Mucosa of descending colon (tissue), 3 donors: ENCODE results near the gene SLC38A11. TPM values are rescaled to one million over a fixed set of nuclear protein-coding genes. Genes with fewer than 3 reads are reported as not detected.

Source experiments
- ATAC-seq: fragments of 200-7000 bp; cut with Tn5 transposase; one replicate; pipeline ENCODE4 v1.9.1; 2020; ENCODE audit warnings: mild to moderate bottlenecking, moderate library complexity
- DNase-seq, 3 donors: peaks; one replicate each; pipeline ENCODE4 v3.0.0-alpha.2; 2020
- H3K36me3 ChIP-seq: fragments of 200-600 bp; one replicate; pipeline ENCODE4 v1.8.0; 2021; ENCODE audit warnings: low read depth, mild to moderate bottlenecking
- H3K4me1 ChIP-seq: fragments of 200-600 bp; one replicate; pipeline ENCODE4 v1.8.0; 2021; ENCODE audit warnings: low read depth, mild to moderate bottlenecking
- H3K4me3 ChIP-seq: fragments of 200-600 bp; one replicate; pipeline ENCODE4 v1.8.0; 2021; ENCODE audit warnings: mild to moderate bottlenecking
- H3K9me3 ChIP-seq: fragments of 200-600 bp; one replicate; pipeline ENCODE4 v1.8.0; 2021; ENCODE audit warnings: mild to moderate bottlenecking
- intact Hi-C, 2 donors: fragments of 100-400 bp; cut with DNase I in 1 of 2; cut with micrococcal nuclease in 1 of 2; formaldehyde crosslinking; loops; one replicate each; pipeline versions ENCODE4 v1.11.0 to v1.11.1; 2022; cut with DNase I, micrococcal nuclease
- total RNA-seq, 3 donors: library from RNA; stranded (reverse); fragmentation: NEBNext Ultra II Directional in 2 of 3; extraction: Animal tissue kit (Norgen Biotek cat#: 25700) in 2 of 3; gene quantifications; one replicate each; pipeline versions ENCODE4 v1.2.1 to v1.2.4, GENCODE V29; 2021 to 2023
- TF ChIP-seq, protein P1 (sequence below): fragments of 200-600 bp; IDR thresholded peaks from one replicate; pipeline ENCODE4 v1.8.0; 2022; ENCODE audit warnings: antibody characterized with exemption, mild to moderate bottlenecking
- donor health status: DM: no; HTN: no; CAD: no; lungs with moderate emphysema.
- donor health status: DM: no; HTN: no; CAD: no.
- donor health status: DM: no; HTN: yes; CAD: no.

SLC38A11 gene
- total RNA-seq, 3 donors from 2014 or later: 2.1 to 8.6 (median 2.5) TPM

DNA sequence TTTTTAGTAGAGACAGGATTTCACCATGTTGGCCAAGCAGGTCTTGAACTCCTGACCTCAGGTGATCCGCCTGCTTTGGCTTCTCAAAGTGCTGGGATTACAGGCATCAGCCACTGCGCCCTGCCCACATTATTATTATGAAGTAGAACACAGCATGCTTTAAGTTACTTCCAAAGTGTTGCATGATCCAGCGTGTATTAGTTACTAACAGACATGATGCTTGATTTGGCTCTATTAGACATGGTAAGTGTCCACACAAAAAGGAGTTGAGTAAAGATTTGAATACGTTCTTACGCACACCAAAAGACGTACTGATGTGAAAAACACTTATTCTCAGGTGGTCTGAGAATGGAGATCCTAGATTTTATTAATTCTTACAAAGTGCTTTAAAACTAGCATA, 50.0 kb downstream of the SLC38A11 start:
- ATAC-seq: no peak
- intact Hi-C loops: no loop called here

DNA sequence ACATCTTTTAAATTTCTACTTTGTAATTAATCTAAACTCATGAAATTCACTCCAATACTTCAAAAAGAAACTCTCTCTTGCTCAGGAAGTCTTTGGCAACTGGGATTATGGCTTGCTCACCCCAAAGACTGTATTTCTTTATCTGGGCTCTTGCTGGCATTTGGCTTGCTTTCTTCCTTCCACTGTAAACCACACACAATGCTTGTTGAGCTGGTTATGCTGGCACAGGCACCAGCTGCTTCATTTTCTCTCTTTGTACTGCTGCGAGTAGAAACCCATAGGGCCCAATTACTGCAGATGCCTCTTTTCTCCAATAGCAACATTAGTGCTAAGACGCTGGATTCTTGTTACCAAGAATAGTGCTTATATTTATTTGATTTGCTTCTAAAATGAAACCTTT, 51.4 kb downstream of the SLC38A11 start:
- H3K9me3 ChIP-seq: no peaks in the 10 kb centered on the region
- ATAC-seq: no peak
- no peak overlapping the region for H3K4me3 ChIP-seq
- no peaks in the 10 kb centered on the region for H3K36me3 ChIP-seq
- H3K4me1 ChIP-seq: no peaks in the 10 kb centered on the region
- TF ChIP-seq, protein P1, sequence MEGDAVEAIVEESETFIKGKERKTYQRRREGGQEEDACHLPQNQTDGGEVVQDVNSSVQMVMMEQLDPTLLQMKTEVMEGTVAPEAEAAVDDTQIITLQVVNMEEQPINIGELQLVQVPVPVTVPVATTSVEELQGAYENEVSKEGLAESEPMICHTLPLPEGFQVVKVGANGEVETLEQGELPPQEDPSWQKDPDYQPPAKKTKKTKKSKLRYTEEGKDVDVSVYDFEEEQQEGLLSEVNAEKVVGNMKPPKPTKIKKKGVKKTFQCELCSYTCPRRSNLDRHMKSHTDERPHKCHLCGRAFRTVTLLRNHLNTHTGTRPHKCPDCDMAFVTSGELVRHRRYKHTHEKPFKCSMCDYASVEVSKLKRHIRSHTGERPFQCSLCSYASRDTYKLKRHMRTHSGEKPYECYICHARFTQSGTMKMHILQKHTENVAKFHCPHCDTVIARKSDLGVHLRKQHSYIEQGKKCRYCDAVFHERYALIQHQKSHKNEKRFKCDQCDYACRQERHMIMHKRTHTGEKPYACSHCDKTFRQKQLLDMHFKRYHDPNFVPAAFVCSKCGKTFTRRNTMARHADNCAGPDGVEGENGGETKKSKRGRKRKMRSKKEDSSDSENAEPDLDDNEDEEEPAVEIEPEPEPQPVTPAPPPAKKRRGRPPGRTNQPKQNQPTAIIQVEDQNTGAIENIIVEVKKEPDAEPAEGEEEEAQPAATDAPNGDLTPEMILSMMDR: no peak
- intact Hi-C loops: no loop called here
- DNase-seq: no peak

More for the DNA sequence above, 50.0 kb downstream of the SLC38A11 start:
- Histone ChIP-seq H3K4me3 (no peak overlapping the region), H3K36me3 (no peaks in the 10 kb centered on the region), H3K9me3 (no peaks in the 10 kb centered on the region), H3K4me1 (peaks cover under 1% of the 10 kb centered on the region)
- DNase-seq: no peak
- TF ChIP-seq, protein P1: no peak

DNA sequence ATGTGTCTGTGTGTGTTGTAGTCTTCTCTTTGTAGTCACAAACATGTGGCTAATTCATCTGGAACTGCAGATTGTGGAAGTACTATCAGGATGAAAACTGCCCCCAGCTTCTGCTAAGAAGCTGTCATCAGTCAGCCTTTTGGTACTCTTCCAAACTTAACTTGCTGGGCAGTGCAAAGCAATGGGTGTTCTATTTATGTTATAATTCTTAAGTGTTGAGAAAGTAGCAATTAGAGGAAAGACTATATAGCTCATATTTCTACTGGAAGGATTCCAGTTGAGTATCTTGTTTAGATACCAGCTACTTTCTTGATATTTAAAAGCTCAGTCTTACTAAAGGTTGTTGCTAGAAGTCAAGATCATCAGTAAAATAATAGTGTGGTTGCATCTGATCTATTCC, 52.1 kb downstream of the SLC38A11 start:
- H3K36me3 ChIP-seq: no peaks in the 10 kb centered on the region
- H3K4me3 ChIP-seq: no peak overlapping the region
- H3K4me1 ChIP-seq: no peaks in the 10 kb centered on the region
- no peak for ATAC-seq
- TF ChIP-seq, protein P1: no peak
- no peaks in the 10 kb centered on the region for H3K9me3 ChIP-seq
- DNase-seq: no peak
- intact Hi-C loops: no loop called here

DNA sequence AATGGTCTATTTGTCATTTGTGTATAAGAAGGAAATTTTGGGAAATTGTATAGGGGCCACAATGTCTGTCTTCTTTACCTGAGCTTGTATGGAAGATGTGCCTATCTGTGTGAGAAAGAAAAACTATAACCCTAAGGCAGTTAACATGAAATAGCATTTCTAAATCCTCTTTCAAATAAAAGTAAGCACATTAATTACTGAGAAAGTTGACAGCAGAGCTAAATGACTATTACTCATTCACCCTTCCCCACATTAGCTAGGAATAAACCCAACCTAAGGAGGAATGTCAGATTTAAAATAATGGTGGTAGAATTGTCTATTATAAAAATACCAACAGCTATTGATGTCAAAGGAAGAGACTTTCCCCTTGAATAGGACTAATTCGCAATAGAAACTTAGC, 56.2 kb downstream of the SLC38A11 start:
- DNase-seq (no peak), ATAC-seq (no peak)
- intact Hi-C loops: no loop called here
- Histone ChIP-seq H3K4me1 (no peaks in the 10 kb centered on the region), H3K9me3 (no peaks in the 10 kb centered on the region), H3K4me3 (no peak overlapping the region), H3K36me3 (no peaks in the 10 kb centered on the region)
- TF ChIP-seq, protein P1: no peak

DNA sequence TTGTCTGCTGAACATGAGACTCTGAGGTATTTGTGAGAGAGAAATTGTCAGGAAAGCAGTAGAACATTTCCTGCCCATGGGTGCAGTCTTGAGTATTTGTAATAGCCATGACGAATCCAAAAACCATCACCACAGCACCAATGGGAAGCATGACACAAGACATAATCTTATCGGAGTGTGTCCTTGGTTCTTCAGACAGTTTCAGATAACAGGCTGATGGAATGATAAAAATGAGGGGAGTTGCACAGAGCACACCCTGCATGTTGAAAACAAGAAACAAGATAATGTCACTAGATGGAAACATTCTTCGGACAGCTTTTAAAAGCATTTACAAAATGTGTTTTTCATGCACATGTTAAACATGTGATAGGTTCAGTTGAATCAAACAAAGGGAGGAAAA, 56.9 kb downstream of the SLC38A11 start:
- TF ChIP-seq, protein P1: no peak
- intact Hi-C loops: no loop called here
- ATAC-seq (no peak), DNase-seq (no peak)
- no peaks in the 10 kb centered on the region for H3K4me1 ChIP-seq
- no peak overlapping the region for H3K4me3 ChIP-seq
- H3K36me3 ChIP-seq: no peaks in the 10 kb centered on the region
- H3K9me3 ChIP-seq: no peaks in the 10 kb centered on the region
